NOMO-1 (cell line): Measurements from ENCODE around the gene NIP7.
A peak's percentile ranks its signal among the peaks of the same experiment; 100 is the strongest.
"Not testable (repeated sequence)": the region's sequence is repeated elsewhere in the genome, so short reads cannot be mapped to it uniquely, and the experiment has no call there.

Source experiments
- DNase-seq, 2 experiments: peaks; one replicate each; lab custom pipeline; 2025; ENCODE audit not compliant: unreplicated experiment in 2 of 2; lab: John Stamatoyannopoulos, UW

NIP7 gene

DNA sequence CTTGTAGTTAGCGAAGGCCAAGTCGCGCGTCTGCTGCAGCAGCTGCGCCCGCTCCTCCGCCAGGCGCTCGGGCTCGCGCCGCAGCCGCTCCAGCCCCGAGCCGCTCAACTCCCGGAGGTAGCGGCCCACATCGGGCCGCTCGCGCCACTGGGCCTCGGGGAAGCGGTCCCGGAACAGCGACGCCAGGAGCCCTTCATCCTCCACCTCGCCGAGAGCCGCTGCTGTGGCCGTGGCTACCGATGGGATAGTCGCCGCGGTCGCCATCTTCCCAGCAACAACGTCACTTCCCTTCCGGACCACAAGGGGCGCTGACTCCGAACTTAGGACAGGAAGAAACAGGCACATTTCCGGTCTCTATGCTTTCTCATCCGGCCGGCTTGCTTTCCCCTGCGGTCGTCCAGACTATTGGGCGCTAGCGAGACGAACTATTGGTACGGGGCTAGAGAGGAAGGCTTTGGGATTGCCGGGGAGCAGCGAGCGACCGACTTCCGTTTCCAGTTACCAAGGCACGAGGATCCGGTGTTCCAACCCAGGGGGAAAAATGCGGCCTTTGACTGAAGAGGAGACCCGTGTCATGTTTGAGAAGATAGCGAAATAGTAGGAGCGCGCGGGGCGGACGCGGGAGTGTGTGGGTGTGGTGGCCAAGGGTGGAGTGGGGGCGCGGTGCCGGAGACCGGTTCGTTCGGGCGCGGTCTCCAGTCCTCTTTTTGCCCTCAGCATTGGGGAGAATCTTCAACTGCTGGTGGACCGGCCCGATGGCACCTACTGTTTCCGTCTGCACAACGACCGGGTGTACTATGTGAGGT lies at the start of gene NIP7, which contains the start of gene COG8:
TSS of gene NIP7 (plus strand) at position 484 of the 806 bp plus-strand sequence. CDS start at position 542, 58 bp downstream.
TSS of gene COG8 (minus strand) at position 276 of the 806 bp plus-strand sequence. CDS start at position 264, 12 bp downstream.
- DNase-seq: peak; percentile 98 to 99

DNA sequence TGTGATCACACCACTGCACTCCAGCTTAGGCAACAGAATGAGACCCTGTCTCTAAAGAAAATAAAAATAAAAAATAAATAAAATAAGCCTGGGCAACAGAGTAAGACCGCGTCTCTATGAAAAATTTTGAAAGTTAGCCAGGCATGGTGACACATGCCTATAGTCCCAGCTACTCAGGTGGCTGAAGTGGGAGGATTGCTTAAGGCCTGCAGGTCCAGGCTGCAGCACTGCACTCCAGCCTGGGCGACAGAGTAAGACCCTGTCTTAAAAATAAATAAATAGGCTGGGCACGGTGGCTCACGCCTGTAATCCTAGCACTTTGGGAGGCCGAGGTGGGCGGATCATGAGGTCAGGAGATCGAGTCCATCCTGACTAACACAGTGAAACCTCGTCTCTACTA lies 47.9 kb upstream of the NIP7 start:
- DNase-seq: not testable (repeated sequence)

- DNase-seq: no peak
Observed at GRCh38 chr16:69293401-69293800, 46.2 kb upstream of the NIP7 start.

GRCh38 chr16:69294051-69294450 lies 45.5 kb upstream of the NIP7 start:
- DNase-seq: no peak

- DNase-seq: not testable (repeated sequence)
Observed at GRCh38 chr16:69296771-69297170, 42.8 kb upstream of the NIP7 start.

GRCh38 chr16:69298261-69298660 lies 41.3 kb upstream of the NIP7 start:
- no peak for DNase-seq

DNA sequence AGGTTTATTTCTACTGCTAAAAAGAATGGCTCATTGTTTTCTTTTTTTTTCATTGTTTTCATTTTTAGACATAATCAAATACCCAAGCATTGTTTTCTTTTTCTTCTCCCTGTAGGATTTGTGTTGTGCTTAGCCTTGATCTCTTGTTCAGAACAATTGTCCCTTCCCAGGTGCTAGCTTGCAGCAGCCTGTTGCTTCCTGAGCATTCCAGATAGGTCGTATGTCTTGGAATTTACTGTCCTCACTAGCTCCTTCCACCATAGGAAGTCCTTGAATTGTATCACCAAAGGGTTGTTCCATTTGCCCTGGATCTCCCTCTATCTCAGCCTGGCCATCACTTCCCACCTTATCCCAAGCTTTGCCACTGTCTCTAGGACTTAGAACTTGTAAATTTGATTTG lies 38.4 kb upstream of the NIP7 start:
- DNase-seq: no peak

GRCh38 chr16:69301861-69302260 lies 37.7 kb upstream of the NIP7 start:
- DNase-seq: no peak

- no peak for DNase-seq
Observed at GRCh38 chr16:69302301-69302700, 37.3 kb upstream of the NIP7 start.

DNA sequence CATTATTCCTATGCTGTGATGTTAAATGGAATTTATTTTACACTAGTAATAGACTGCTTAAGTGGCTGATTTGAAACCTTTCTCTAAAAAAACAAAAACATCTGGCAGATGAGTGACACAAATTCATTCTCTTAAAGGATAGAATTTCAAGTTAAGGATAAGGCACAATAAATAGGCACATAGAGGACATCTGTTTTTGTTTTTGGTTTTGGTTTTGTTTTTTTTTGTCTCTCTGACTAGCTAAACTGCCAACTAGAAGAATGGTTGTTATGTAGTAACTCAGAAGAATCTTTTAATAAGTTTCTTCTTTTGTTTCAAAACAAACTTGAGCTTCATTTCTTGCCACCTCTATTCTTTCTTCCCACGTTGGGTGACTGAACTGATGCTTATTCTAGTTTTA lies 33.5 kb upstream of the NIP7 start:
- DNase-seq: no peak

GRCh38 chr16:69307091-69307490 lies 32.5 kb upstream of the NIP7 start:
- DNase-seq: no peak

DNA sequence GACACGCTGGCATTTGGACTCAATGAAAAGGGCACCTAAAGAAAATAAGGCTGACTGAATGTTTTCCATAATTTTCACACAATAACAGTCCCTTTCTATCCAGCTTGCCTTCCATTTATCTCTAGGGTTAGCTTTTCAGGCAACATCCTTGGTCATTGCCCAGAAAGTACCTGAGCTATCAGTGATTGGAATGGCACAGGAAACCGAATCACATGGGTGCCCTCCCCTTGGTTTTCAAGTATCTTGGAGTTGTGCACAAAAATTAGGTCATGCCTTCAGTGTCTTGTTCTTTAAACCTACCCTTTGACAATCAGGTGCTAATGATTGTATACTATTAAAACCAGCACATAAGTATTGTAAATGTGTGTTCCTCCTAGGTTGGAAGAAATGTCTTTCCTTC lies 31.7 kb upstream of the NIP7 start:
- DNase-seq: no peak

GRCh38 chr16:69309316-69309715 lies 30.3 kb upstream of the NIP7 start:
- no peak for DNase-seq

- peak; percentile 94 to 97 for DNase-seq
Observed at GRCh38 chr16:69310653-69311532, 28.7 kb upstream of the NIP7 start, which contains the start of gene VPS4A. VPS4A (plus strand) TSS chr16:69311350; CDS start chr16:69311512, 162 bp downstream.

DNA sequence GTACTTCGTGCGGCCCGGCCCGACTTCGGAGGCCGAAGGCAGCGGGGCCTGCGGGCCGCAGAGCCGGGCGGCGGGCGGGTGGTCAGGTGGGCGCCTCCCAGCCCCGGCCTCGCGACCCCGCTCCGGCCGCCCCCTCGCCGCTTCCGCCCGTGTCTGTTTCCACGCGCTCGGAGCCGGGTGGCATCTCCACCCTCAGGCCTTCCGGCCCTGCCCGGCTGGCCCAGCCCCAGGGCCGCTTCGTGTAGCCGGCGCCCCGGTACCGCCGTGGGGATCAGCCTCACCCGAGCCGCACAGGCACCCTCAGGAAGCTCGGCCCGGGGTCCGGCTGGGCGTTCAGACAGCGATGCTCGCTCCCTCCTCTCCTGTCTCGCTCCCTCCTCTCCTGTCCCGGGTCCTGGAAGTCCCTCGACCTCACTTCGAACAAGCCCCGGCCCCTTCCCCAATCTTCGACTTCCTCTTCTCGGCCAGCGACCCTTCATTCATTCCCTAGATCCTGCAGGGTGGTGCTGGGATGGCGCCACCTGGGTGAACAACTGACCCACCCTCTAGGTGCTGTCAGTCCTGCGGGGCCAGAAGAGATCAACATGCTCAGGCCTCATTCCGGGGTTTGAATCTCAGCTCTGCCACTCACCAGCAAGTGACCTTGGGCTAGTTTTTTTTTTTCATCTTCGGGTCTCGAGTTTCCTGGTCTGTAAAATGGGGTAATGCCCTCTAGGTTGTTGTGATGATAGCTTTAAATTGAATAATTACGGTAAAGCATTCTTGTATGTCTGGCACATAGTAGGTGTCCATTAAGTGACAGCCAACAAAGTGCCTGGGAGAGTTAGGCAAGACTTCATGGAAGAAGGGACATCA lies 27.8 kb upstream of the NIP7 start:
- DNase-seq: no peak

DNA sequence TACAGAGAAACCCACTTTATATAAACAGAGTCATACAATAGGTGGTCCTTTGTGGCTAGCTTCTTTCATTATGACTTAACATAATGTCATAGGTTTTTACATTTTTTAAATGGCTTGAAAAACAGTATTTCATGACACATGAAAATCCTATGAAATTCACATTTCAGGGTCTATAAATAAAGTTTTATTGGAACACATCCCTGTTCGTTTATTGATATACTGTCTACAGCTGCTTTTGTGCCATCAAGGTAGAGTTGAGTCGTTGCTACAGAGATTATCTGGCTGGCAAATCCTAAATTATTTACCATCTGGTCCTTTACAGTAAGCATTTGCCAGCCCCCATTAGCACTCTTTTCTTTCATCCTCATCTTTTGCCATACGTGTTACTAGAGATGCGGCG lies 26.1 kb upstream of the NIP7 start:
- no peak for DNase-seq

GRCh38 chr16:69314534-69314933 lies 25.0 kb upstream of the NIP7 start:
- no peak for DNase-seq

DNA sequence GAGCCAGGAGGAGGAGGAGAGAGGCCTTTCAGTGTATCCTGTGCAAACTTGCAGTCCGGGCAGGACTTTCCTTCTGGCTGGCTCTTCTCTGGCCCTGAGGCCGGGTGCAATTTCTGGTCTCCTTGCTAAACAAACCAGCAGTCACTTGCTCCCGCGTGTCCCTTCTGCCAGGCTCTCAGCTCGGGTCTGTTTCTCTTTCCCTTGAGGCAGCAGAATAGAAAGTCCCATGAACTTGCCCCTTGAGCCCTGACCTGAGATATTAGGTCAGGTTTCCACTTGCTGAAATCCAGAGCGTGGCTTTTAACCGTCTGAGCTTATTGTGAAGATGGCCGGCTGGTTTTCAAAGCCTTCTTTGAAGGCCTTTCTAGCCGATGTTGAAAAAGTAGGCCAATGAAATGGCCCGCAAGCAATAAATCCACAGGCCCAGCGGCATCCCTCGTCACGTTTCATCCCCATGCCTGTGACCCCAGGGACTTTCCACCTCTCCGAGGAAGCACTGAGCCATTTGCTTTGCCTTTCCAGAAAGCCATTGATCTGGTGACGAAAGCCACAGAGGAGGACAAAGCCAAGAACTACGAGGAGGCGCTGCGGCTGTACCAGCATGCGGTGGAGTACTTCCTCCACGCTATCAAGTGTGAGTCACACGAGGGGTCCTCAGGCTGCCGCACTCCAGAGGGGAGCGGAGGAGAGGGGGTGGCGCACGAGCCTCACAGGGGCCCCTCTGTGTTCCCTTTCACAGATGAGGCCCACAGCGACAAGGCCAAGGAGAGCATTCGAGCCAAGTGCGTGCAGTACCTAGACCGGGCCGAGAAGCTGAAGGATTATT lies 23.9 kb upstream of the NIP7 start:
- DNase-seq: no peak

DNA sequence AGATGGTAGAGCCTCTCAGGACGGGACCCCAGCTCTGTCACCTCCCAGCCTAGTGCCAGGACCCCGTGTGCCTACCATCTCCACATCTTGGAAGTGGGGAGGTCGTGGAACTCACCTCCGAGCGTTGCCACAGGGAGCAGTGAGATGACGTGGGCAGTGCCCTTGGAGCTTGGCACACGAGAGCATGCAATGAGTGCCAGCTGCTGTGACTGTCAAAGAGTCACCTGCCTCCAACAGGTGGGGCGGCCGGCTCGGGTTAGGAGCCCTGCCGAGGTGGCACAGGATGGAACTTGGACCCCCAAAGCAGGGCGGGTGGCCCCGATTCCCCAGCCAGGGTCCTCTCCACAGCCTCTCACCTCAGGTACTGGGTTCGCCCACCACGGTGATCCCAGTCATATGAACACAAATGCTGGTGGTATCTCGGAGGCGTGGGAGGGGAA lies 23.0 kb upstream of the NIP7 start:
- no peak for DNase-seq
